IMR-90 (cell line): Measurements from ENCODE around the gene CYP46A1.

Experiments used
- POLR2A ChIP-seq: IDR thresholded peaks from 2 replicates; pipeline ENCODE4 v1.6.1; 2012; ENCODE audit warnings: mild to moderate bottlenecking, low read depth, low read length
- RAD21 ChIP-seq: IDR thresholded peaks from 2 replicates; pipeline ENCODE4 v1.6.1; 2012; ENCODE audit warnings: low read length, improper control_type of control experiment
- TF ChIP-seq, protein P1 (sequence below): conservative IDR thresholded peaks from 2 replicates; pipeline ENCODE4 v1.5.1; 2012; ENCODE audit warnings: mild to moderate bottlenecking, low read depth, low read length, improper control_type of control experiment
- TF ChIP-seq, protein P2 (sequence below): fragments of 150-350 bp; IDR thresholded peaks from 2 replicates; pipeline ENCODE4 v1.6.1; 2016; ENCODE audit warnings: low read depth, mild to moderate bottlenecking, low read length, moderate library complexity, borderline replicate concordance
- TF ChIP-seq, protein P3 (sequence below): fragments of 150-350 bp; IDR thresholded peaks from 2 replicates; pipeline ENCODE4 v1.6.1; 2017; ENCODE audit warnings: mild to moderate bottlenecking, antibody characterized with exemption, low read length, low read depth

DNA sequence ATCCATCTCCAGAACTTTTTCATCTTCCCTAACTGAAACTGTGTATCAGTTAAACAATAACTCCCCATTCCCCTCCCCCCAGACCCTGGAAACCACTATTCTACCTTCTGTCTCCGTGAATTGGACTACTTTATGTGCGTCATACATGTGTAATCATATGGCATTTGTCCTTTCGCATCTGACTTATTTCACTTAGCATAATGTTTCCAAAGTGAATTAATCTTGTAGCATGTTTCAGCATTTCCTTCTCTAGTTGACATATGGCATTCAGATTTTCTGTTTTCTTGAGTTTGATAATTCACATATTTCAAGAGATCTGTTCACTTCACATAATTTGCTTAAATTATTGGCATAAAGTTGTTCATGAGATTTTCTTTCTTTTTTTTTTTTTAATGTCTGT lies 9.8 kb downstream of the CYP46A1 start:
- TF ChIP-seq, protein P1, sequence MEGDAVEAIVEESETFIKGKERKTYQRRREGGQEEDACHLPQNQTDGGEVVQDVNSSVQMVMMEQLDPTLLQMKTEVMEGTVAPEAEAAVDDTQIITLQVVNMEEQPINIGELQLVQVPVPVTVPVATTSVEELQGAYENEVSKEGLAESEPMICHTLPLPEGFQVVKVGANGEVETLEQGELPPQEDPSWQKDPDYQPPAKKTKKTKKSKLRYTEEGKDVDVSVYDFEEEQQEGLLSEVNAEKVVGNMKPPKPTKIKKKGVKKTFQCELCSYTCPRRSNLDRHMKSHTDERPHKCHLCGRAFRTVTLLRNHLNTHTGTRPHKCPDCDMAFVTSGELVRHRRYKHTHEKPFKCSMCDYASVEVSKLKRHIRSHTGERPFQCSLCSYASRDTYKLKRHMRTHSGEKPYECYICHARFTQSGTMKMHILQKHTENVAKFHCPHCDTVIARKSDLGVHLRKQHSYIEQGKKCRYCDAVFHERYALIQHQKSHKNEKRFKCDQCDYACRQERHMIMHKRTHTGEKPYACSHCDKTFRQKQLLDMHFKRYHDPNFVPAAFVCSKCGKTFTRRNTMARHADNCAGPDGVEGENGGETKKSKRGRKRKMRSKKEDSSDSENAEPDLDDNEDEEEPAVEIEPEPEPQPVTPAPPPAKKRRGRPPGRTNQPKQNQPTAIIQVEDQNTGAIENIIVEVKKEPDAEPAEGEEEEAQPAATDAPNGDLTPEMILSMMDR, result no peak
- TF ChIP-seq POLR2A, result no peak
- no peak for TF ChIP-seq RAD21
- TF ChIP-seq, protein P2, sequence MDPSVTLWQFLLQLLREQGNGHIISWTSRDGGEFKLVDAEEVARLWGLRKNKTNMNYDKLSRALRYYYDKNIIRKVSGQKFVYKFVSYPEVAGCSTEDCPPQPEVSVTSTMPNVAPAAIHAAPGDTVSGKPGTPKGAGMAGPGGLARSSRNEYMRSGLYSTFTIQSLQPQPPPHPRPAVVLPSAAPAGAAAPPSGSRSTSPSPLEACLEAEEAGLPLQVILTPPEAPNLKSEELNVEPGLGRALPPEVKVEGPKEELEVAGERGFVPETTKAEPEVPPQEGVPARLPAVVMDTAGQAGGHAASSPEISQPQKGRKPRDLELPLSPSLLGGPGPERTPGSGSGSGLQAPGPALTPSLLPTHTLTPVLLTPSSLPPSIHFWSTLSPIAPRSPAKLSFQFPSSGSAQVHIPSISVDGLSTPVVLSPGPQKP, result no peak
- TF ChIP-seq, protein P3, sequence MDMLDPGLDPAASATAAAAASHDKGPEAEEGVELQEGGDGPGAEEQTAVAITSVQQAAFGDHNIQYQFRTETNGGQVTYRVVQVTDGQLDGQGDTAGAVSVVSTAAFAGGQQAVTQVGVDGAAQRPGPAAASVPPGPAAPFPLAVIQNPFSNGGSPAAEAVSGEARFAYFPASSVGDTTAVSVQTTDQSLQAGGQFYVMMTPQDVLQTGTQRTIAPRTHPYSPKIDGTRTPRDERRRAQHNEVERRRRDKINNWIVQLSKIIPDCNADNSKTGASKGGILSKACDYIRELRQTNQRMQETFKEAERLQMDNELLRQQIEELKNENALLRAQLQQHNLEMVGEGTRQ, result no peak
